KMS-11 (cell line): Measurements from ENCODE around the gene PTH2R.
"Not testable (repeated sequence)": the region's sequence is repeated elsewhere in the genome, so short reads cannot be mapped to it uniquely, and the experiment has no call there.

Experiments used
- H2AFZ ChIP-seq: fragments of 200-600 bp; sonication (generic); 2 replicates; pipeline ENCODE4 v1.6.1; 2016; ENCODE audit warnings: antibody characterized with exemption, mixed run types, low read depth
- H3K27ac ChIP-seq: fragments of 200-600 bp; sonication (generic); 2 replicates; pipeline ENCODE4 v1.6.1; 2016; ENCODE audit warnings: mild to moderate bottlenecking, mixed run types
- H3K27me3 ChIP-seq: fragments of 200-600 bp; sonication (generic); 2 replicates; pipeline ENCODE4 v1.6.1; 2017; ENCODE audit warnings: mild to moderate bottlenecking, low read depth, mixed run types, moderate library complexity; ENCODE audit not compliant: insufficient read depth
- H3K36me3 ChIP-seq: fragments of 200-600 bp; sonication (generic); 2 replicates; pipeline ENCODE4 v1.6.1; 2017; ENCODE audit warnings: mild to moderate bottlenecking, mixed run types; ENCODE audit not compliant: insufficient read depth
- H3K4me1 ChIP-seq: fragments of 200-600 bp; sonication (generic); 2 replicates; pipeline ENCODE4 v1.6.1; 2016; ENCODE audit warnings: mild to moderate bottlenecking, low read depth, mixed run types; ENCODE audit not compliant: poor library complexity, severe bottlenecking
- H3K4me2 ChIP-seq: fragments of 200-600 bp; sonication (generic); 2 replicates; pipeline ENCODE4 v1.7.0; 2016; ENCODE audit warnings: mild to moderate bottlenecking, mixed run types
- H3K4me3 ChIP-seq: fragments of 200-600 bp; sonication (generic); IDR thresholded peaks from 2 replicates; pipeline ENCODE4 v1.6.1; 2017; ENCODE audit warnings: low read depth, low read length, mixed read lengths; ENCODE audit not compliant: insufficient read depth
- H3K79me2 ChIP-seq: fragments of 200-600 bp; sonication (generic); 2 replicates; pipeline ENCODE4 v1.6.1; 2016; ENCODE audit warnings: low read depth, mixed run types; ENCODE audit not compliant: insufficient read depth
- H3K9ac ChIP-seq: fragments of 200-600 bp; sonication (generic); 2 replicates; pipeline ENCODE4 v1.6.1; 2016; ENCODE audit warnings: mild to moderate bottlenecking, mixed run types
- H4K20me1 ChIP-seq: fragments of 200-600 bp; sonication (generic); 2 replicates; pipeline ENCODE4 v1.6.1; 2016; ENCODE audit warnings: mild to moderate bottlenecking, mixed run types; ENCODE audit not compliant: insufficient read depth
- CTCF ChIP-seq: fragments of 200-600 bp; sonication (generic); conservative IDR thresholded peaks from 2 replicates; pipeline ENCODE4 v1.6.1; 2017; ENCODE audit warnings: low read depth, mild to moderate bottlenecking, antibody characterized with exemption, low read length, moderate library complexity, mixed read lengths

Gene PTH2R

GRCh38 chr2:208386541-208386940, 20.1 kb upstream of the PTH2R start:
- no peak for TF ChIP-seq CTCF
- Histone ChIP-seq H3K4me2 (no peak overlapping the region), H2AFZ (no peak overlapping the region), H3K79me2 (no peaks in the 10 kb centered on the region), H3K4me3 (no peak overlapping the region), H4K20me1 (no peaks in the 10 kb centered on the region), H3K27ac (no peak overlapping the region), H3K9ac (no peak overlapping the region), H3K4me1 (no peaks in the 10 kb centered on the region), H3K36me3 (no peaks in the 10 kb centered on the region), H3K27me3 (no peaks in the 10 kb centered on the region)

- no peaks in the 10 kb centered on the region for H3K4me1 ChIP-seq
- H3K9ac ChIP-seq = no peak overlapping the region
These were observed 16.7 kb upstream of the PTH2R start for GRCh38 chr2:208389940-208390339.

GRCh38 chr2:208392300-208392699, 14.3 kb upstream of the PTH2R start:
- no peak overlapping the region for H3K9ac ChIP-seq
- H3K4me1 ChIP-seq = no peaks in the 10 kb centered on the region
- no peak overlapping the region for H3K27ac ChIP-seq
- no peaks in the 10 kb centered on the region for H3K79me2 ChIP-seq
- H3K4me2 ChIP-seq = no peak overlapping the region
- H2AFZ ChIP-seq = no peak overlapping the region
- TF ChIP-seq CTCF = 0 out of 2 replicates have a peak, but pooled peaks have one; percentile 19
- H3K4me3 ChIP-seq = no peak overlapping the region
- H3K27me3 ChIP-seq = no peaks in the 10 kb centered on the region
- H4K20me1 ChIP-seq = no peaks in the 10 kb centered on the region
- no peaks in the 10 kb centered on the region for H3K36me3 ChIP-seq

More at GRCh38 chr2:208389940-208390339, 16.7 kb upstream of the PTH2R start:
- Histone ChIP-seq H4K20me1 (no peaks in the 10 kb centered on the region), H3K4me2 (no peak overlapping the region), H3K4me3 (no peak overlapping the region), H3K79me2 (no peaks in the 10 kb centered on the region), H3K27ac (no peak overlapping the region), H2AFZ (no peak overlapping the region), H3K36me3 (no peaks in the 10 kb centered on the region), H3K27me3 (no peaks in the 10 kb centered on the region)
- no peak for TF ChIP-seq CTCF

GRCh38 chr2:208396796-208397195, 9.8 kb upstream of the PTH2R start:
- not testable (repeated sequence) for H3K4me3 ChIP-seq, H3K9ac ChIP-seq, H4K20me1 ChIP-seq, H3K27me3 ChIP-seq, H3K4me2 ChIP-seq, H3K79me2 ChIP-seq, H2AFZ ChIP-seq, H3K36me3 ChIP-seq, H3K27ac ChIP-seq, H3K4me1 ChIP-seq

- H3K36me3 ChIP-seq = no peaks in the 10 kb centered on the region
- no peak for TF ChIP-seq CTCF
These were observed 7.4 kb upstream of the PTH2R start for GRCh38 chr2:208399201-208399600.

More at GRCh38 chr2:208399201-208399600, 7.4 kb upstream of the PTH2R start:
- no peak overlapping the region for H3K9ac ChIP-seq
- H3K4me1 ChIP-seq = no peaks in the 10 kb centered on the region
- no peak overlapping the region for H3K4me2 ChIP-seq
- no peaks in the 10 kb centered on the region for H3K27me3 ChIP-seq
- H3K4me3 ChIP-seq = no peak overlapping the region
- no peak overlapping the region for H2AFZ ChIP-seq
- H3K79me2 ChIP-seq = no peaks in the 10 kb centered on the region
- H4K20me1 ChIP-seq = no peaks in the 10 kb centered on the region
- no peak overlapping the region for H3K27ac ChIP-seq
